Erythroblast (primary cell): ENCODE results near the gene C1QTNF12.

Experiments
- GATA1 ChIP-seq: IDR thresholded peaks from 2 replicates; pipeline ENCODE4 v1.6.1; 2011; ENCODE audit warnings: low read depth, mild to moderate bottlenecking, control low read depth, low read length, moderate library complexity
- POLR2A ChIP-seq: IDR thresholded peaks from 2 replicates; pipeline ENCODE4 v1.6.1; 2011; ENCODE audit warnings: mild to moderate bottlenecking, low read length

- TF ChIP-seq POLR2A (no peak), GATA1 (no peak)
Measured at GRCh38 chr1:1255078-1255477, 8.6 kb upstream of the C1QTNF12 start.
